Fibroblast of pulmonary artery (primary cell): ENCODE measurements around the gene GALNT17.

Experiments
- DNase-seq: peaks from one replicate; pipeline ENCODE4 v3.0.0-alpha.2; 2010; ENCODE audit warnings: low read depth
- H3K4me3 ChIP-seq: replicated peaks from 2 replicates; pipeline ENCODE4 v1.5.1; 2011; ENCODE audit warnings: low read depth, mild to moderate bottlenecking, control low read depth, low read length, moderate library complexity
- CTCF ChIP-seq: IDR thresholded peaks from 2 replicates; pipeline ENCODE4 v1.5.1; 2011; ENCODE audit warnings: mild to moderate bottlenecking, control low read depth, low read length, inconsistent platforms; ENCODE audit errors: missing control alignments

GALNT17 gene

GRCh38 chr7:71286336-71286735, 154.4 kb downstream of the GALNT17 start:
- H3K4me3 ChIP-seq: no peak overlapping the region
- no peak for TF ChIP-seq CTCF
- DNase-seq: no peak

- no peak overlapping the region for H3K4me3 ChIP-seq
Observed at GRCh38 chr7:71286924-71287323, 155.0 kb downstream of the GALNT17 start.

GRCh38 chr7:71290452-71290851, 158.5 kb downstream of the GALNT17 start:
- no peak for DNase-seq
- TF ChIP-seq CTCF: no peak
- H3K4me3 ChIP-seq: no peak overlapping the region

More at GRCh38 chr7:71286924-71287323, 155.0 kb downstream of the GALNT17 start:
- no peak for DNase-seq
- no peak for TF ChIP-seq CTCF

GRCh38 chr7:71298378-71298777, 166.4 kb downstream of the GALNT17 start:
- no peak for TF ChIP-seq CTCF
- no peak overlapping the region for H3K4me3 ChIP-seq
- no peak for DNase-seq

GRCh38 chr7:71300086-71300485, 168.1 kb downstream of the GALNT17 start:
- H3K4me3 ChIP-seq: no peak overlapping the region
- no peak for TF ChIP-seq CTCF
- no peak for DNase-seq

- DNase-seq: no peak
- no peak overlapping the region for H3K4me3 ChIP-seq
- TF ChIP-seq CTCF: no peak
Observed at GRCh38 chr7:71300603-71301002, 168.7 kb downstream of the GALNT17 start.

GRCh38 chr7:71301167-71301566, 169.2 kb downstream of the GALNT17 start:
- H3K4me3 ChIP-seq: no peak overlapping the region
- no peak for TF ChIP-seq CTCF
- DNase-seq: no peak
